GM21390 (cell line): ENCODE measurements around the gene LDAH.
A peak's percentile ranks its signal among the peaks of the same experiment; 100 is the strongest.

Experiments used
- ATAC-seq: cut with Tn5 transposase; IDR thresholded peaks from one replicate; pipeline ENCODE4 v1.9.1; 2021; ENCODE audit not compliant: unreplicated experiment

Gene LDAH

DNA sequence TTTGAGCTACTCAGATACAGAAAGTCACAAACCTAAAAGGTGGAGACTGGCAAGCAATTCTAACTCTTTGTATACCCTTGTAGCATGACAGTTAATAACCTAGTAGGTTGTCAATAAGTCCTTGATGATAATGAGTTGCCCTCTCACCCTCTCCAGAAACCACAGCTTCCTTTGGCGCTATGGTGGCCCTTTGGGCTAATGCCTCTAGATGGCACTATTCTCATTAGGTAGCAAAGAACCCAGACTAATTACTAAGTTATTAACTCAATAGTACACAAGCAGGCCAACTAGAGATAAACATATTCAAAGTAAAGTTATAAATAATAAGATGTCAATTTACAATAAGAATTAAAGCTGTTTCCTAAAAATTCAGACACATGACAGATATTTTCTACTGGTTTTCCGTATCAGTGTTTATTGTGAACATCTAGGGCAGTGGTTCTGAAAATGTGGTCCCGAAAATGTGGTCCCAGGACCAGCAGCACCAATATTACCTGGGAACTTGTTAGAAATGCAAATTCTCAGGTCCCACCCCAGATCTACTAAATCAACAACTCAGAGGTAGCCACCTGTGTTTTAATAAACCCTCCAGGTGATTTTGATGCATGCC is 41.1 kb downstream of the LDAH start:
- ATAC-seq, result peak; percentile 69

DNA sequence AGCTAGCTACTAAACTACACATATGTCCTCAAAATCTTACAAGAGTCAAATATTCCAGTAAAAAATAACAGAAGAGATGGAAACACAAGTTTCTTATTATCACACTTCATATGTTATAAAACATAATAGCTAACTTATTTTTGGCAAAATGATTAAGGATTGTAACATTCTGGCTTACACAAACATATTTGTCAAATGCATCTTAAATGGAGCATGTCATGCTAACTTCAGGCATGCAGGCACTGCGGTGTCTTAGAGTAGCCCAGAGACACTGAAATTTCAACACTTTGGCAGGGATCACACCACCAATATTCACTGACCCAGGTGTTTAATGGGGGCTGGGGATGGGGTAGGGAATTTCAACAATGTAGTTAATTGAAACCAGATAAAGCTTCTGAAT is 51.6 kb downstream of the LDAH start:
- ATAC-seq, result no peak

DNA sequence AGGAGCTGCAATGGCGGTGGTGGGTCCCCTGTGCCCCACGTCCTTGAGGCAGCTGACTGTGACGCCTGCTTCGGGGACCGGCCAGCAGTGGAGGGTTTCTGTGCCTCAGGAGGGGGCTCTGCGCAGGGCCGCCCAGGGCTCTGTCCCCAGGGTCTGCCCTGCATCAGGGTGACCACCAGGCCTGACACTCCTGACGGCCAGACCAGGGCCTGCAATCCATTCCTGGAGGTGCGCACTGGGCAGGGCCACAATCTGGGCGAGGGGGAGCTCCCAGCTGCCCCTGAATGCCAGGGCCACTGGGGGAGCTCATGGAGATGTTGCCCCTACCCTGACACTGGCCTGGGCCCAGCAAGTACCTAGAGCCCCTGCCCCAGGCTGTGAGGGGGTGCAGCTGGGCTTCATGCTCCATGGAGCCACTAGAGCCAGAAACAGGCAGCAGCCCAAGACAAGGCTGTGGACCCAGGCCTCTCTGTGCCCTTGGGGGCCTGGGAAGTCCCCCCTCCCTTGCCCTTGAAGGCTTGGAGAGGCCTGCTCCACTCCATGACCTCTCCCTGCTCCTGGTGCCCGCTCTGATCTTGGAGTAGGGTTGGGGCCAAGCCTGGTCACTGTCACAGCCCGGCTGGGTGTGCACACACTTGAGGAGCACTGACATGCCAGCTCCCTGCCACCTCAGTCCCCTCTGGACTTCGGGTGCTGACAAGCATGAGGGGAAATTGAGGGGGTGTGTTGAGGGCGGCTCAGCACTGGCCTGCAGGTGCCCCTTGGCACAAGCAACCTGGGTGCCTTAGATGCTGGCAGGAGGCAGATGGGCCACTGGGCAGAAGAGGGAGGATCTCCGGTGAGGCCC is 55.9 kb downstream of the LDAH start:
- ATAC-seq, result no peak

DNA sequence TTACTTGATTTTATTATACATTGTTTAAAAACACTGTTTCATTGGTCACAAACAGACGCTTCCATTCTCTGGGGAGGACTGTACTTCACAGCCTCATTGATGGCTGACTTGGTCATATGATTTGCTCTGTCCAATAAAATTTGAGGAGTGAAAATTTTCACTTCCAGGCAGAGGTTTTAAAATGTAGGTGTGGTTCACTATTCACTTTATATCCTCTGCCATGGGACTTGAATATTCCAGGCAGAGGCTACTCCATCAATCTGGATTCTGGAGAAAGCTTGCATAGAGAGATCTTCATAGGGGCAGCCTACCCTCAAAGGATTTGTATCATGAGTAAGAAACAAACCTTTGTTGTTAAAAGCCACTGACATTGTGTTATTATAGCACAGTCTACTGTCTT is 56.7 kb downstream of the LDAH start:
- ATAC-seq, result no peak

DNA sequence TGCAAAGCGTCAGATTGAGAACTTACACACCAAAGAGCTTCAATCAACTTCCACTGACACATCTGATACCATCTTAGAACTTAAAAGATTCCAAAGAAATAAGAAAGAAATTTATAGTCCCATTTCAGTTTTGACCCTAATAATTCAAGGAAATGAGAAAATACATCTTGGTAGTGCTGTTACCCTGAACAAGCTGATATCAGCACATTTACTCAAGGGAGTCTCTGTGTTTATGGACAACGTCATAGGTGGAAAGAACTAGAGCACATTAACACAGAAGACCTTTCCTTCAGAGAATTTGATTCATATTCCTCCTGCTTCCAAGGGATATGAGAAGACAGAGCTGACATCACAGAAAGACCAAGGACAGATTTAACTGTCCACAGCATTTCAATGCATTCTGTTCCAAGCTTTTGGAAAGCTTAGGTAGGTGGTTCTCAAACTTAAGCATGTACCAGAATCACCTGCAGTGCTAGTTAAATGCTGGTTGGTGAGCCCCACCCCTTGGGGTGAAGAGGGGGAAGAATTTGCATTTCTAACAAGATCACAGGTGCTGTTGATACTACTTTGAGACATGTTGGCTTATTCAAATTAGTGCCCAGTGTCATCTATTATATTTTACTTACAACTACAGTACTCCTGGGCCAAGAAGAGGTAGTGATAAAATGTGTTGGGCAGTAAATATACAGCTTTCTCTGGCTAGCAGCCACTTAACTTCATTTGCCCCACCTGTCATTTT is 59.8 kb downstream of the LDAH start:
- ATAC-seq, result no peak

DNA sequence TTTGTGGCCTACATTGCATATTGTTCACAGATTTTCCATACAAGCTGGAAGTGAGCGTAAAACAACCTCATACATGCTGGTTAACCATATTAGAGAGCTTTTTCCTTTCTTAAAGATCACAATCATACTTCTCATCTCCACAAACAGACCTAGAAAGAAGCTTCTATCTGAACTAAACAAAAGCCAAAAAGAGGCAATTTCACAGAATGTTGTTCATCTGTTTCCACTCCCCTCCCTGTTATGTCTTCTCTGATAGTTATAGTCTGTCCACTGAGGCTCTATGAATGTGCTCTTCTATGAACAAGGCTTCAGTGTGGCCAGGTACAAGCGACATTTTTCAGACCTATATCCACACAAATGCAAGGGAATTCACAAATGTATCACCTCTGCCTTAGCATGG is 63.4 kb downstream of the LDAH start:
- ATAC-seq, result no peak

DNA sequence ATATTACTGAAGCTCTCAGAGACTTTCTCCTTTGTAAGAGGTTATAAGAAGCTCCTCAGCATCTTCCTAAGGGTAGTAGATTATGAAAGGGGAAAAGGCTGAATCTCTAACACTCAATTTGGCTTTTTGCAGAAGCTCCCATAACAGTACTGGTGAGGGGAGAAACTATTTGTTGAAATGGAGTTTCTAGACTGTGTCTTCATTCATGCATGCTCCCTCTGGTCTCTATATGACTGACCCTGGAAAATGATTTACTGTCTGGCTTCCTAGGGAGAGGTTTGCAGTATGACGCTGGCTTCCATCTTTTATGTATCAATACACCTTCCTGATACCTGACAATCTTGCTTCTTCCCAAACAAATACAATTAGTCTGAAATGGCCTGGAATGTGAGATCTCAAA is 63.9 kb downstream of the LDAH start:
- ATAC-seq, result peak; percentile 79

DNA sequence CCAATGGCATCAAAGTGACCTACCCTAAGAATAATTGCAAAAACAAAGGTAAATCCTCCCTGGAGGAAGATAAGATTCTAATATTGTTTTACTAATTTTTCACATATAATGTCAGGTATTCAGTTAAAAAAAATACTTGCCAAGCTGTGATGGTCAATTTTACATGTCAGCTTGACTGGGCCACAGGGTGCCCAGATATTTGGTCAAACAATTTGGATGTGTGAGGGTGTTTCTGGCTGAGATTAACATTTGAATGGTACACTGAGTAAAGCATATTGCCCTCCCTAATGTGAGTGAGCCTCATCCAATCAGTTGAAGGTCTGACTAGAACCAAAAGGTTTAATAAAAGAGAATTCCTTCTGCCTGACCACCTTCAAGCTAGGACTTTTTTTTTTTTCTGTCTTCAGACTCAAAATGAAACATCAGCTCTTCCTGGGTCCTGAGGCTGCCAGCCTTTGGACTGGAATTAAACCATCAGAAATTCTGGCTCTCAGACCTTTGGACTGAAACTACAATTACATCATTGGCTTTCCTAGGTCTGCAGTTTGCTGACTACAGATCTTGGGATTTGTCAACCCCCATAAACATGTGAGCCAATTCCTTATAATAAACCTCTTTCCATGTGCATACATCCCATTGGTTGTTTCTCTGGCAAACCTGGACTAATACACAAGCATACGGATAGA is 65.4 kb downstream of the LDAH start:
- ATAC-seq, result no peak

DNA sequence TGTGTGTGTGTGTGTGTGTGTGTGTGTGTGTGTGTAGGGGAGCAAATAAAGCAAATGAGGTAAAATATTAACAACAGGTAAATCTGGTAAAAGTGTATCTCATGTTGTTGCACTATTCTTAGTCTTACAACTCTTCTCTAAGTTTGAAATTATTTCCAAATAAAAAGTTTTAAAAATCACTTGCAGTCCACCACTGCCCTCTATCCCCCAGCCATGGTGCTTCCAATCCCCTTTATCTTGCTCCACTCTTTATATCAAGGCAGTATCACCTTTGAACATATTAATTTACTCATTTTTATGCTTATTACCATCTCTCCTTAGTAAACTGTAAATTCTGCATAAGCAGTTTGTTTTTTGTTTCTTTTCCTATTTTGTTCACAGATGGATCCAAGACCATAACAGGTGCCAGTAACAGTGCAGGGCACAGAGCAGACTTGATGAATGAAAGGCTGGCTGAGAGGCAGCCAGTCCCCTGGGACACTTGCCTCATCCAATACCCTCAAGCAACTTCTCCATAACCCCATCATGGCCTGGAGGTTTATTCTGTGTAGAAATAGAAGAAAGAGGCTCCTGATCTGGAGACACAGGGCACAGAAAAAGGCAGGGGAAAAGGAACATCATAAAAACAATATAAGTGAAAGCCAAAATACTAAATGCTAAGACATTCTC is 67.6 kb downstream of the LDAH start:
- ATAC-seq, result no peak

DNA sequence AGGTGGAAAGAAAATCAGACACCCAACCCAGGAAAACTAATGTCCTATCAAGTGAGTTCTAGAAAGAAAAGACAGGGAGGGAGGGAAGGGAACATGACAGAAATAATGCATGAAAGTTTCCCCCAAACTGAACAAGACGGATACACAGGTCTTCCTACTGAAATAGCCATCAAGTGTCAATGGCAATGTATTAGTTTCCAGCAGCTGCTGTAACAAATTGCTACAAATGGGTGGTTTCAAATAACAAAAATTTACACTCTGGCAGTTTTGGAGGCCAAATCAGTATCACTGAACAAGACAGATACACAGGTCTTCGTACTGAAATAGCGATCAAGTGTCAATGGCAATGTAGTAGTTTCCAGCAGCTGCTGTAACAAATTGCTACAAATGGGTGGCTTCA is 70.6 kb downstream of the LDAH start:
- no peak for ATAC-seq

DNA sequence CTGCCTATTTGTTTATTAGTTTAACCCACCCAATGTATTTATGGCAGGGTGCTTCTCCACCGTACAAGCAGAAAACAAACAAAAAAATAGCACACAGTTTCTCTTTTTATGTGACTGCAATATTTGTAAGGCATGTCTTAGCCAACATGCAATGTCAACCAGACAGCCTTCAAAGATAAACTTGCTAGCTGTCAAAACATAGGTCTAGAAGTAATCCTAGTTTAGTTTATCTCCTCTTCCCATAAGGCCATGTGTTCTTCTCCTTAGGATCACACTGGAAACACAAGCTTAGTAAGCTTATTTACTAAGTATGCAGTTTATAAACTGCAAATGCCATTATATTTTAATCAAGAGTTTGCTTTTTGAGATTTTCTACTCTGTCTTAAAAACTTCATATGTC is 75.6 kb downstream of the LDAH start:
- no peak for ATAC-seq

DNA sequence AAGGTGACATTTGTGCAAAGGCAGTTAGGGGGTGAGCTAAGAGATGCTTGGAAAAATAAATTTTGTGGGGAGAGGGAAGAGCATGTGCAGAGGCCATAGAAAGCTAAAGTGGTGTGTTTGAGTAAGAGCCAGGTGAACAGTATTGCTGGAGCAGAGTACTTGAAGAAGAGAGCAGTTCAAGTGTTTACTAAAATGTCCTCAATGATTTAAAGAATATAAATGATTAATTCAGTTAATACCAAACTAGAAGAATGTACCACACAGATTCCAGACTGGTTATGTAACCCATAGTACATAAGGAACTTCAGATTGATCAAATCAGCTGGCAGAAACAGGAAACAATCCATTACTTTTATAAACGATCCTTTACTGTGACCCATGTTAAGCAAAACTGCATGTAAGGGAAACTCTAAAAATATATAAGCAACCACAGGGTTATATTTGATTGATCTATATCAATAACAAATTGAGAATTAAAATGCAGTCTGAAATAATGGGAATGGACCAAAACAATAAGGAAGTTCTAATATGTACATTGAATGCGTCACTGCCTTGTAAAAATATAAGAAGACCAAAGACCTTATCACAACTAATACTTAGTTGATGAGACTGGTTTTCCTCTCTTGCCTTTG is 76.9 kb downstream of the LDAH start:
- no peak for ATAC-seq

DNA sequence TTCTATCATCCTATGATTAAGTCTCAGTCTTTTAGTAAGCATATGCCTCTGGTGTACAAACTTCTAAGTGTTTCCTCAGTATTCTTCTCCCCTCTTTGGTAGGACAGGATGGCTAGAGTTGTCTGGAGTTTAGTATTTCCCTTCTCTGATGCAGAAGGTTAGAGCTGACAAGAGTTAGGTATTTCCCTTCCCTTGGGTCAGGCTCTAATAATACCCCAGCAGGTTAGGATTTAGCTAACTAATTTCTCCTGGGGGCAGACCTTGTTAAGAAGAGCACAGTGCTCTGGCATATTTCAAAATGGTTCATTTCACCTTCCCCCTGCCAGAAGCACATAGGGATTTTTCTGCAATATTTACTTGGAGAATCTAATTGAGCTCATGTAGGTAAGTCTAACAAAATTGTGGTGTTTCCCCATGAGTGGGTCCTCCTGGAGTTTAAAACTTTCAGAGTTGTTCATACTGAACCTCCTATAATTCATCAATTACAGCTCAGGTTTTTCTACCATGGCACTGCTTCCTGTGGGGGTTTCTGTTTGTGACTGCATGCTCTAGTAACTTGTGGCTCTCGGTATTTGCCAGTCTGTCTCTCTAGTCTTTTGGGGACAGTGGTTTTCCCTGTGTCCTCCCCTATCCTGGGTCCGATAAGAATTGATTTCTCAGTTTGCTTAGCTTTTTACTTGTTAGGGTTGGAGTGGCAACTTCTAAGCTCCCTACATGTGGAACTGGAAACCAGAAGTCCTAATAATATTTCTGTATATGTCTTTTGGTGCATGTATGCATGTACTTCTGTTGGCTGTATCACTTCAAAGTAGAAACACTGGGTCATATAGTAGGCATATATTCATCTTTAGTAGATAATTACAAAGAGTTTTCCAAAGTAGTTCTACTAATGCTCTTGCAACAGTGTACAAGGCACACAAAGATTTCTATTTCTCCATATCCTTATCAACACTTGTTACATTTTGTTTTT is 78.2 kb downstream of the LDAH start:
- ATAC-seq, result peak; percentile 97

DNA sequence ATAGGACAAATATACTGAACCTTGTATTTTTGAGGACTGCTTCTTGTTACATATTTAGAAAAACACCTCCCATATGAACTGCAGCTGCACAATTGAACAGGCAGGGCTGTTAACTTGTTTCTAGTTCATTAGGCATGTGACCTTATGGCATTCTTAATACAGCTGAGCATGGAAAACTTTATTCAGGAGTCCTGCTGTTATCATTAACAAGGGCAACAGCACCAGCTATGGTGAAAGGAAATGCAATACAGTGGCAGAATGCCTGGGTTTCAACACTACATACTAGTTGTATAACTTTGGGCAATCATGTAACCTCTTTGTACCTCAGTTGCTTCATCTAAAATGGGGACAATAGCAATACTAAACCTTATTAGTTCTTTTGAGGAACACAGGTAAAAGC is 84.1 kb downstream of the LDAH start:
- ATAC-seq, result no peak

DNA sequence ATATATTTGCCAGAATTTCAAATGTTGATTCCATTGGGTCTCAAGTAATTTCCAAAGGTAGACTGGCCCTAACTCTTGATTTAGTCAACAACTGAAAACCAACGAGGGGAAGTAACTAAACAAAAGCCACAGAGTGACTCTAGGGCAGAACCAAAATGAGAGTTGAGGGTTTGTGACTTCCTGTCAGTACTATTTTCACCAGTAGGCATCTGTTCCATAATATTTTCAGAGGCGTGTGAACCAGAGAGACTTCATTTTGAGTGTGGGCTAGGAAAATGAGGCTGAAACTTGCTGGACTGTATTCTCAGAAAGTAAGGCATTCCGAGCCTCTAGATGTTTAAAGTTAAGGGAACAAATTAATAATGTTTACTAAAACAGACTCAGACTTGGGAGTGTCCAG is 85.4 kb downstream of the LDAH start:
- ATAC-seq, result peak; percentile 99

DNA sequence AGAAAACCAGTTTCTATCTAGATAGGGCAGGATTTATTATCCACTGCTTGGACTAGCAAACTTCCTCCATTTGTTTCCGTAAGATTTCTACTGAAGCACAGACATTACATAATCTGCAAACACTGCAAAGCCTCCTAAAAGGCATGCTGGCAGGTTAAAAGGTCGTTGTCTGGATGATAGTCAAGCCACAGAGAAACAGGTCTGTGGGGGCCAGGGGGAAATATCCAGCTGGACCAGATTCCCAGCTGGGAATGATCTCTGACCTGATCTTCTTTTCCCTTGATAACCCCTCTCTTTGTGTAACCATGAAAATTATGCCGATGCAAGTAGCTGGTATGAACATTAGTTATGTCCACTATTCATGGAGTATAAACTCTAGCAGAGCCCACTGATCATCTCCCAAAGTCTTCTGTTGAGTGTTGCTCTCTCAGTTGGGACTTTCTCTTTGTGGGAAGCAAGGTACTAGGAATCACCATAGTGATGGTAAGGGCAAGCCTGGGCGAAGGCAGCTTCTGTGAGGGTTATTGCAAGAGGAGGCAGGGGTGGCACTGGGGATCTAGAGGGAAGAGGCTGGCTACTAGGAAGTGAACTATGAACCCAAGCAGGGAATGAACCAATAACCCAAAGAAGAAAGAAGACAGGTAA is 94.7 kb downstream of the LDAH start:
- ATAC-seq, result no peak

DNA sequence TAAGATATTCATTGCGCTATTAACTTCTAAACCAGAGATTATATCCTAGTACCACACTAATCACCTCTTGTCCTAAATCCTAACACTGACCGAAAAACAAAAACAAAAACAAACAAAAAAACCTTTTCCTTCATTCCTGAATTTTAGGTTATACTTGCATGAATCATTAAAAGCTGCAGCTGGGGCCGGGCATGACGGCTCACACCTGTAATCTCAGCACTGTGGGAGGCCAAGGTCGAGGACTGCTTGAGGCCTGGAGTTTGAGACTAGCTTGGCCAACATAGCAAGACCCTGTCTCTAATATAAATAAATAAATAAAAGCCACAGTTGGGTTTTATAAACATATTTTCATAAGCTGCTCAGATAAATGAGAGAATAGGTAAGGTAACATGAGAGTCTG is 96.0 kb downstream of the LDAH start:
- ATAC-seq, result no peak

DNA sequence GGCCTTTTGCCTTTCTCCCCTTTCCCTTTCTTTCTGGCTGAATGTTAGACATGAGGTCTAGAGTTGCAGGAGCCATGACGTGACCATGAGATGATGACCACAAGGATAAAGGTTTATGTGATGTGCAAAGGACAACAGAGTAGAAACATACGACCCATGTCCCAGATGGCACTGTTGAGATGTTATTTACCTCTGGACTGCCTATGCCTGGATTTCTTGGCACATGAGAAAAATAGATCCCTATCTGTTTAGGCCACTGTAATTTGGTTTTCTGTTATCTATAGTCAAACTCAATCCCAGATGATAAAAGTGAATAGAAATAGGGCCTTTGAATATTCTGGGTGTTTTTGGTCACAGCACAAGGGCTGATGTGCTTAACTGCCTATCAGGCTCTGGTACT is 97.1 kb downstream of the LDAH start:
- ATAC-seq, result no peak

DNA sequence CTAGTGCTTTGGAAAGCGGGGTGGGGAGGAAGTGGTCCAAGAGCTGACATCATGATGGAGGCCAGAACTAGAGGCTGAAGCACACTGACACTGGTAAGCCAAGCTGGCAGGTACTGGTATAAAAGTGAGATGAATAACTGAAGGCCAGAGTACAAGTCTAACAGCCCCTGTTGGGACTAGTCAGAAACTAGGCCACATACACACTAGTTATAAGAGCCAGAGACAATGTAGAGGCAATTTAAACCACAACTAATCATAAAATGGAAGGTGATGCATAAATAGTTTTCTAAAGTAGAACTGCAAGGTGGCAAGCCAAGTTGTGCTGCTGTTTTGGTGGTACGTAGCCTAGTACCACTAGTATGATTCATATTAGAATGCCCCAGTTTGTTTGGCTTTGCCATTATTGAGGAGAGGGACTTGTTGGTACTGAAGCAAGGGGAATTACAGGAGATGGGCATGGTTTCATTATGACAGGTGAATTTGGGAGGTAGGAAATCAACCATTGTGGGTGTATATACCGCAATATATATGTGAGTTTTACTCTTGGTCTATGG is 98.3 kb downstream of the LDAH start:
- ATAC-seq, result no peak
